Neural cell (in vitro differentiated cells): ENCODE measurements around the gene AKAP6. TPM values are rescaled to one million over a fixed set of nuclear protein-coding genes. Genes with fewer than 3 reads are reported as not detected.

Experiments used
- H2AFZ ChIP-seq: fragments of 200-600, 300-800 bp; sonication (generic), shearing (Covaris generic); 2 replicates; pipeline ENCODE4 v1.6.0; 2014; ENCODE audit warnings: low read depth, mild to moderate bottlenecking, antibody characterized with exemption, low read length, moderate library complexity
- H3F3A ChIP-seq: fragments of 200-600 bp; shearing (Covaris generic); 2 replicates; pipeline ENCODE4 v1.6.1; 2016; ENCODE audit warnings: mild to moderate bottlenecking, moderate library complexity, mixed read lengths, antibody characterized with exemption, low read length; ENCODE audit not compliant: insufficient read depth, poor library complexity, severe bottlenecking
- H3K27ac ChIP-seq: fragments of 200-600, 300-800 bp; sonication (generic), shearing (Covaris generic); 2 replicates; pipeline ENCODE4 v1.5.1; 2014; ENCODE audit warnings: mild to moderate bottlenecking, low read length, moderate library complexity
- H3K27me3 ChIP-seq: fragments of 300-800, 200-600 bp; sonication (generic), shearing (Covaris generic); 2 replicates; pipeline ENCODE4 v1.6.0; 2014; ENCODE audit warnings: mild to moderate bottlenecking, low read depth, low read length, moderate library complexity; ENCODE audit not compliant: insufficient read depth
- H3K36me3 ChIP-seq: fragments of 300-800, 200-600 bp; sonication (generic), shearing (Covaris generic); 2 replicates; pipeline ENCODE4 v1.5.1; 2014; ENCODE audit warnings: mild to moderate bottlenecking, antibody characterized with exemption, low read length, moderate library complexity; ENCODE audit not compliant: insufficient read depth
- H3K4me2 ChIP-seq: fragments of 300-800, 200-600 bp; sonication (generic), shearing (Covaris generic); 2 replicates; pipeline ENCODE4 v1.6.0; 2014; ENCODE audit warnings: mild to moderate bottlenecking, low read length
- H3K4me3 ChIP-seq: fragments of 300-800, 200-600 bp; sonication (generic), shearing (Covaris generic); 2 replicates; pipeline ENCODE4 v1.5.1; 2014; ENCODE audit warnings: mild to moderate bottlenecking, low read length, moderate library complexity
- H3K79me2 ChIP-seq: fragments of 200-600 bp; shearing (Covaris generic); replicated peaks from 2 replicates; pipeline ENCODE4 v1.6.0; 2014; ENCODE audit warnings: mild to moderate bottlenecking, low read length, moderate library complexity; ENCODE audit not compliant: insufficient read depth
- H3K9ac ChIP-seq: fragments of 300-800, 200-600 bp; sonication (generic), shearing (Covaris generic); 2 replicates; pipeline ENCODE4 v1.6.1; 2016; ENCODE audit warnings: mild to moderate bottlenecking, low read length, mixed read lengths
- H3K9me2 ChIP-seq: fragments of 200-600 bp; shearing (Covaris generic); 2 replicates; pipeline ENCODE4 v1.6.1; 2016; ENCODE audit warnings: mild to moderate bottlenecking, low read length, mixed read lengths; ENCODE audit not compliant: insufficient read depth
- H3K9me3 ChIP-seq: fragments of 200-600, 300-800 bp; sonication (generic), shearing (Covaris generic); 2 replicates; pipeline ENCODE4 v1.6.1; 2016; ENCODE audit warnings: mild to moderate bottlenecking, mixed run types, low read length, moderate library complexity, mixed read lengths
- H4K20me1 ChIP-seq: fragments of 200-600 bp; shearing (Covaris generic); 2 replicates; pipeline ENCODE4 v1.6.1; 2016; ENCODE audit warnings: mild to moderate bottlenecking, mixed run types; ENCODE audit not compliant: insufficient read depth
- CTCF ChIP-seq: fragments of 450-650 bp; IDR thresholded peaks from 2 replicates; pipeline ENCODE4 v1.5.1; 2014; ENCODE audit warnings: antibody characterized with exemption, mild to moderate bottlenecking, moderate library complexity; ENCODE audit not compliant: poor library complexity, severe bottlenecking
- EP300 ChIP-seq: fragments of 450-650 bp; conservative IDR thresholded peaks from 2 replicates; pipeline ENCODE4 v1.6.1; 2014; ENCODE audit warnings: antibody characterized with exemption, mild to moderate bottlenecking, moderate library complexity; ENCODE audit not compliant: poor library complexity, severe bottlenecking
- EZH2 ChIP-seq: fragments of 200-600, 300-800 bp; shearing (Covaris generic), sonication (generic); IDR thresholded peaks from 2 replicates; pipeline ENCODE4 v1.6.1; 2014; ENCODE audit warnings: antibody characterized with exemption, low read length, borderline replicate concordance, mild to moderate bottlenecking; ENCODE audit not compliant: insufficient read depth, poor library complexity, severe bottlenecking
- MXI1 ChIP-seq: fragments of 450-650 bp; conservative IDR thresholded peaks from 2 replicates; pipeline ENCODE4 v1.6.1; 2014; ENCODE audit warnings: antibody characterized with exemption, mild to moderate bottlenecking; ENCODE audit not compliant: poor library complexity, severe bottlenecking
- POLR2AphosphoS5 ChIP-seq: IDR thresholded peaks from 2 replicates; pipeline ENCODE4 v1.6.1; 2012
- RAD21 ChIP-seq: fragments of 450-650 bp; conservative IDR thresholded peaks from 2 replicates; pipeline ENCODE4 v1.6.1; 2014; ENCODE audit warnings: antibody characterized with exemption, mild to moderate bottlenecking, moderate library complexity
- REST ChIP-seq: IDR thresholded peaks from 2 replicates; pipeline ENCODE4 v1.6.1; 2012; ENCODE audit warnings: borderline replicate concordance
- SMC3 ChIP-seq: fragments of 450-650 bp; conservative IDR thresholded peaks from 2 replicates; pipeline ENCODE4 v1.6.1; 2014; ENCODE audit warnings: antibody characterized with exemption, mild to moderate bottlenecking, moderate library complexity; ENCODE audit not compliant: poor library complexity
- TAF1 ChIP-seq: IDR thresholded peaks from 2 replicates; pipeline ENCODE4 v1.6.1; 2012; ENCODE audit warnings: low read depth
- polyA plus RNA-seq: library from polyadenylated mRNA; depleted of rRNA; stranded (reverse); fragments of >200 nt; gene quantifications from 2 replicates; pipeline ENCODE4 v1.2.3, GENCODE V29; 2014

The AKAP6 gene
- polyA plus RNA-seq, 1 donor from 2014 or later, result 15.8 TPM

GRCh38 chr14:32524609-32525375 lies 195.7 kb downstream of the AKAP6 start:
- no peak overlapping the region for H3K9ac ChIP-seq
- H3K4me3 ChIP-seq, result no peak overlapping the region
- H2AFZ ChIP-seq, result no peak overlapping the region
- H3K27me3 ChIP-seq, result no peaks in the 10 kb centered on the region
- no peaks in the 10 kb centered on the region for H4K20me1 ChIP-seq
- no peaks in the 10 kb centered on the region for H3K9me2 ChIP-seq
- H3K36me3 ChIP-seq, result no peaks in the 10 kb centered on the region
- H3F3A ChIP-seq, result no peaks in the 10 kb centered on the region
- no peaks in the 10 kb centered on the region for H3K79me2 ChIP-seq
- no peak overlapping the region for H3K4me2 ChIP-seq
- H3K27ac ChIP-seq, result no peak overlapping the region
- H3K9me3 ChIP-seq, result no peaks in the 10 kb centered on the region
- no peak for TF ChIP-seq MXI1
- TF ChIP-seq SMC3, result no peak
- no peak for TF ChIP-seq EZH2
- TF ChIP-seq CTCF, result no peak
- TF ChIP-seq TAF1, result no peak
- TF ChIP-seq RAD21, result no peak
- TF ChIP-seq REST, result no peak
- TF ChIP-seq POLR2AphosphoS5, result no peak
- TF ChIP-seq EP300, result no peak

GRCh38 chr14:32525591-32525990 lies 196.5 kb downstream of the AKAP6 start:
- Histone ChIP-seq H2AFZ (no peak overlapping the region), H3K4me3 (no peak overlapping the region), H3K9me3 (no peaks in the 10 kb centered on the region), H3K4me2 (no peak overlapping the region), H3K9me2 (no peaks in the 10 kb centered on the region), H3K27me3 (no peaks in the 10 kb centered on the region), H3K27ac (no peak overlapping the region), H3K36me3 (no peaks in the 10 kb centered on the region), H3F3A (no peaks in the 10 kb centered on the region), H3K9ac (no peak overlapping the region), H4K20me1 (no peaks in the 10 kb centered on the region), H3K79me2 (no peaks in the 10 kb centered on the region)
- TF ChIP-seq SMC3 (no peak), EP300 (no peak), TAF1 (no peak), CTCF (no peak), REST (no peak), MXI1 (no peak), RAD21 (no peak), EZH2 (no peak), POLR2AphosphoS5 (no peak)
